HepG2 (cell line): ENCODE data around the gene PIAS1. TPM values are rescaled to one million over a fixed set of nuclear protein-coding genes. Genes with fewer than 3 reads are reported as not detected.

ENCODE experiments used
- ATAC-seq: fragments of 200-7000 bp; cut with Tn5 transposase; 3 replicates; pipeline ENCODE4 v1.9.1; 2020; ENCODE audit warnings: mild to moderate bottlenecking, moderate library complexity
- BruUV-seq: library from RNA; stranded (reverse); fragments of 400-500 nt; replicated peaks from 2 replicates; lab custom pipeline; 2021; lab: Mats Ljungman, UMichigan
- CTCF ChIA-PET: fragments of 300-600 bp; formaldehyde crosslinking; extraction: SDS; loops from one replicate; lab custom pipeline; 2021; ENCODE audit warnings: low total read pairs, inconsistent platforms, low intra/inter-chr PET ratio; lab: Yijun Ruan, JAX
- POLR2A ChIA-PET: fragments of 350-600 bp; sonication (Branson Sonifier 250); formaldehyde crosslinking; loops from one replicate; lab custom pipeline; 2020; ENCODE audit warnings: antibody characterized with exemption, inconsistent platforms; lab: Yijun Ruan, JAX
- DNase-seq: peaks from one replicate; pipeline ENCODE4 v3.0.0-alpha.2; 2015; ENCODE audit warnings: low spot score
- FAIRE-seq: peaks from 3 replicates; lab custom pipeline; 2011; peaks lifted over from hg19 to GRCh38; lab: Jason Lieb, UNC
- H2AFZ ChIP-seq: one replicate; pipeline ENCODE4 v1.6.1; 2011; ENCODE audit warnings: low read length, inconsistent platforms
- H3K27ac ChIP-seq: fragments of 300-600 bp; 3 replicates; pipeline ENCODE4 v1.8.0; 2011; ENCODE audit warnings: mixed run types, mild to moderate bottlenecking, mixed read lengths, low read length, inconsistent platforms; ENCODE audit not compliant: insufficient read depth; ENCODE audit errors: extremely low read length
- H3K27me3 ChIP-seq, 2 experiments: fragments of 200-600 bp in 1 of 2; 2 replicates in 1 of 2; 3 replicates in 1 of 2; pipeline versions ENCODE4 v1.6.0 to v1.8.0; 2011; ENCODE audit warnings: low read length in 2 of 2, mild to moderate bottlenecking in 2 of 2, moderate library complexity in 2 of 2, inconsistent platforms in 1 of 2; ENCODE audit not compliant: insufficient read depth in 2 of 2, control insufficient read depth in 1 of 2
- H3K36me3 ChIP-seq, 2 experiments: fragments of 200-600 bp in 1 of 2; replicated peaks in 1 of 2; 2 replicates in 1 of 2; 3 replicates in 1 of 2; pipeline versions ENCODE4 v1.5.1 to v1.8.0; 2011; ENCODE audit warnings: low read length in 2 of 2, inconsistent platforms in 1 of 2; ENCODE audit not compliant: insufficient read depth in 2 of 2, control insufficient read depth in 1 of 2
- H3K4me1 ChIP-seq: 2 replicates; pipeline ENCODE4 v1.5.1; 2012; ENCODE audit warnings: low read length, inconsistent platforms; ENCODE audit not compliant: insufficient read depth
- H3K4me2 ChIP-seq: 2 replicates; pipeline ENCODE4 v1.6.0; 2011; ENCODE audit warnings: low read depth, low read length, inconsistent platforms
- H3K4me3 ChIP-seq, 3 experiments: fragments of 200-600 bp in 1 of 3; sonication (generic), shearing (Covaris generic) in 1 of 3; replicated peaks in 1 of 3; 2 replicates each; pipeline ENCODE4 v1.5.1; 2011 to 2016; ENCODE audit warnings: low read length in 3 of 3, inconsistent platforms in 2 of 3, low read depth in 2 of 3, mild to moderate bottlenecking in 2 of 3, control low read depth in 1 of 3, mixed read lengths in 1 of 3; ENCODE audit not compliant: insufficient read depth in 1 of 3
- H3K79me2 ChIP-seq: one replicate; pipeline ENCODE4 v1.6.1; 2011; ENCODE audit warnings: low read length, inconsistent platforms; ENCODE audit not compliant: insufficient read depth
- H3K9ac ChIP-seq: 2 replicates; pipeline ENCODE4 v1.6.0; 2011; ENCODE audit warnings: mild to moderate bottlenecking, low read depth, low read length, inconsistent platforms; ENCODE audit not compliant: insufficient read depth
- H3K9me3 ChIP-seq: 2 replicates; pipeline ENCODE4 v1.5.1; 2012; ENCODE audit warnings: mild to moderate bottlenecking, low read length
- H4K20me1 ChIP-seq: 2 replicates; pipeline ENCODE4 v1.6.0; 2011; ENCODE audit warnings: inconsistent platforms, mild to moderate bottlenecking, low read length, moderate library complexity; ENCODE audit not compliant: insufficient read depth
- AGO2 ChIP-seq: fragments of 200-400 bp; formaldehyde crosslinking; optimal IDR thresholded peaks from 2 replicates; pipeline ENCODE3; 2017; ENCODE audit warnings: mild to moderate bottlenecking, low read depth, low read length, moderate library complexity
- GFI1 ChIP-seq: sonication (generic); formaldehyde crosslinking; IDR thresholded peaks from 2 replicates; pipeline ENCODE4 v1.5.0; 2020; ENCODE audit warnings: missing genetic modification reagents, mild to moderate bottlenecking, borderline replicate concordance
- MEIS1 ChIP-seq: sonication (generic); formaldehyde crosslinking; IDR thresholded peaks from 2 replicates; pipeline ENCODE4 v1.9.0; 2021; ENCODE audit warnings: mild to moderate bottlenecking, missing genetic modification reagents, moderate library complexity, borderline replicate concordance
- YEATS4 ChIP-seq: sonication (generic); formaldehyde crosslinking; IDR thresholded peaks from 2 replicates; pipeline ENCODE4 v1.4.0; 2020; ENCODE audit warnings: missing genetic modification reagents, borderline replicate concordance
- ZNF749 ChIP-seq: sonication (generic); formaldehyde crosslinking; IDR thresholded peaks from 2 replicates; pipeline ENCODE4 v1.8.0; 2022; ENCODE audit warnings: mild to moderate bottlenecking, missing genetic modification reagents, moderate library complexity, borderline replicate concordance
- WGBS: methylation state at CpG from one replicate; pipeline ENCODE4 v1.1.6; 2017; ENCODE audit warnings: low lambda C conversion rate; 5-methylcytosine and 5-hydroxymethylcytosine counted together
- in situ Hi-C: cut with HindIII; loops from 2 replicates; pipeline ENCODE4 v1.10.0; 2017; ENCODE audit warnings: low pct_unique_long_range_greater_than_20kb; ENCODE audit not compliant: extremely low pct_ligation_motif_present
- intact Hi-C: fragments of 100-400 bp; cut with micrococcal nuclease; formaldehyde crosslinking; loops from one replicate; pipeline ENCODE4 v1.10.0; 2022; ENCODE audit not compliant: unreplicated experiment
- polyA plus RNA-seq, 8 experiments: library from polyadenylated mRNA; depleted of rRNA in 3 of 8; stranded (reverse) in 7 of 8; unstranded in 1 of 8; fragments of >200 nt; fragmentation: Illumina TruSeq in 4 of 8; extraction: Trizol in 4 of 8; gene quantifications; 2 replicates each; pipeline versions ENCODE4 v1.2.1 to v1.2.3, GENCODE V29; 2011 to 2016; ENCODE audit warnings: low read depth in 4 of 8, missing spikeins in 1 of 8, mixed read lengths in 1 of 8; ENCODE audit not compliant: insufficient read depth in 1 of 8
- total RNA-seq, 5 experiments: library from RNA; depleted of rRNA; stranded (reverse); fragments of >200 nt; fragmentation: Illumina TruSeq; extraction: Trizol; gene quantifications; 2 replicates each; pipeline ENCODE4 v1.2.3, GENCODE V29; 2016; ENCODE audit warnings: low read depth in 1 of 5

PIAS1 gene
- total and polyA plus RNA-seq, 2 of the 13 experiments (the other 11 are each of a cell fraction or from before 2014, with no cell fraction given), result 20.7 to 33.7 TPM

DNA sequence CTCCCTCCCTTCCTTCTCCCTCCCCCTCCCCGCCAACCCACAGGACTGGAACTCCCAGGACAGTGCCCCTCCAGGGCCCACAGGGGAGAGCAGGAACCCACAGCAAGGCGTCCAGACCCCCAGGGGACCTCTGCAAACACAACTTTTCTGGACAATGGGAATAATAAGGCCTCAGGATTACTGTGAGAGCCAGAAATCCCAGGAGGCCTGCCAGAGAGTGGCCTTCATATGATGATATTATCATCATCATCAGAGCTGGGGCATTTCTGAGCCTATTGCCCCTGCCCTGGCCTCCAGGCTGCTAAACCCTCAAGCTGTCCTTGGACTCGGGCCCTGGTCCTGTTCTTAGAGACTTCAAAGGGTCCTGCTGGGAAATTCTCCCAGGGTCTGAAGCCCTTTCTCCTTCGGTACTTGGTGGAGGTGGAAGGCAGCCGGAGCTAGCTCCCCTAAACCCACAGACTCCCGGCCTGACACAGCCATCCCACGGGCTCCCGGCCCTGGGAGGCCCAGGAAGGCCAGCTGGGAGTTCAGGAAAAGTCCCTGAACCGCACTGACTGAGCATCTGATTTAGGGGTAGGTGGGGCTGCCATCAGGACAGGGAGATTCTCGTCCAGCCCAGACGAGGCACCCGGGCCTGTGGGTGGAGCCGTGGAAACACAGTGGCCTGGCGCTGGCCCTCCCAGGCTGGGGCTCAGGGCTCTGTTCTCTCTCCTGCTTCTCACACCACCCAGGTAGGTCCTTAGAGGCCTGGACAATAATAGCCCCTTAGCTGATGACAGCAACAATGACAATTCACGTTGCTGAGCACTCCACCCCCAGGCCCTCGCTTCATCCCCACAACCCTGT is 146.1 kb downstream of the PIAS1 start:
- H2AFZ ChIP-seq, result no peak overlapping the region
- CTCF ChIA-PET, result no interaction called here
- WGBS, result 89% methylated on average over 5 of the region's 16 CpGs
- DNase-seq (no peak), FAIRE-seq (no peak), ATAC-seq (no peak)
- H3K36me3 ChIP-seq, result no peaks in the 10 kb centered on the region; a peak in 1 of 5 replicates
- H3K9me3 ChIP-seq, result no peaks in the 10 kb centered on the region
- H3K4me2 ChIP-seq, result no peak overlapping the region
- H3K79me2 ChIP-seq, result no peaks in the 10 kb centered on the region
- TF ChIP-seq MEIS1 (CRISPR knock-in tag), result no peak
- TF ChIP-seq AGO2, result peak; percentile 71
- no peak for TF ChIP-seq YEATS4 (CRISPR knock-in tag)
- POLR2A ChIA-PET, result no interaction called here
- H3K4me3 ChIP-seq, result no peak overlapping the region
- no peak overlapping the region for H3K9ac ChIP-seq
- H4K20me1 ChIP-seq, result no peaks in the 10 kb centered on the region
- H3K27ac ChIP-seq, result no peak overlapping the region
- no TSS peak for BruUV-seq
- no peaks in the 10 kb centered on the region for H3K27me3 ChIP-seq
- peaks cover 54% of the 10 kb centered on the region for H3K4me1 ChIP-seq
- in situ Hi-C loops (no loop called here), intact Hi-C loops (no loop called here)

- Histone ChIP-seq H2AFZ (no peak overlapping the region), H3K9ac (no peak overlapping the region), H3K27me3 (no peaks in the 10 kb centered on the region), H3K4me3 (no peak overlapping the region), H3K36me3 (no peaks in the 10 kb centered on the region; a peak in 1 of 5 replicates), H4K20me1 (0 out of 2 replicates have a peak, but pooled peaks cover 6% of the 10 kb centered on the region), H3K9me3 (no peaks in the 10 kb centered on the region), H3K4me1 (peaks cover 65% of the 10 kb centered on the region), H3K27ac (no peak overlapping the region), H3K4me2 (no peak overlapping the region), H3K79me2 (no peaks in the 10 kb centered on the region)
- no peak for ATAC-seq
- BruUV-seq, result no TSS peak
- in situ Hi-C loops, result no loop called here
- POLR2A ChIA-PET, result no interaction called here
- WGBS, result 100% methylated on average over 5 of the region's 7 CpGs
- intact Hi-C loops, result no loop called here
- CTCF ChIA-PET, result no interaction called here
- TF ChIP-seq ZNF749 (no peak), GFI1 (no peak)
- FAIRE-seq, result no peak
- DNase-seq, result no peak
Observed at GRCh38 chr15:68201153-68201878, 147.2 kb downstream of the PIAS1 start.
